SHP77 (cell line): ENCODE results near the gene TBC1D1.
"Not testable (repeated sequence)": the region's sequence is repeated elsewhere in the genome, so short reads cannot be mapped to it uniquely, and the experiment has no call there.

Experiments
- DNase-seq, 2 experiments: peaks; one replicate each; lab custom pipeline; 2025; lab: John Stamatoyannopoulos, UW

Gene TBC1D1

GRCh38 chr4:37891260-37892159, 626 bp downstream of the TBC1D1 start:
- no peak for DNase-seq

GRCh38 chr4:37892641-37893040, 1.8 kb downstream of the TBC1D1 start:
- no peak for DNase-seq

GRCh38 chr4:37893164-37893563, 2.3 kb downstream of the TBC1D1 start:
- no peak for DNase-seq

- no peak for DNase-seq
These were observed 4.4 kb downstream of the TBC1D1 start for GRCh38 chr4:37895271-37895670.

GRCh38 chr4:37896206-37896860, 5.4 kb downstream of the TBC1D1 start:
- no peak for DNase-seq

GRCh38 chr4:37902212-37902611, 11.3 kb downstream of the TBC1D1 start:
- no peak for DNase-seq

- DNase-seq, result no peak
These were observed 12.1 kb downstream of the TBC1D1 start for GRCh38 chr4:37902738-37903693.

GRCh38 chr4:37903901-37904300, 13.0 kb downstream of the TBC1D1 start:
- DNase-seq, result no peak

GRCh38 chr4:37904824-37905223, 13.9 kb downstream of the TBC1D1 start:
- no peak for DNase-seq

GRCh38 chr4:37905533-37906169, 14.8 kb downstream of the TBC1D1 start:
- DNase-seq, result no peak

- no peak for DNase-seq
These were observed 17.8 kb downstream of the TBC1D1 start for GRCh38 chr4:37908488-37909331.

- no peak for DNase-seq
These were observed 18.6 kb downstream of the TBC1D1 start for GRCh38 chr4:37909332-37910090.

- DNase-seq, result no peak
These were observed 19.2 kb downstream of the TBC1D1 start for GRCh38 chr4:37910091-37910486.

- DNase-seq, result no peak
These were observed 23.7 kb downstream of the TBC1D1 start for GRCh38 chr4:37914539-37914938.

- no peak for DNase-seq
These were observed 26.5 kb downstream of the TBC1D1 start for GRCh38 chr4:37917388-37917787.

GRCh38 chr4:37918653-37919052, 27.8 kb downstream of the TBC1D1 start:
- DNase-seq, result no peak

- no peak for DNase-seq
These were observed 31.4 kb downstream of the TBC1D1 start for GRCh38 chr4:37922328-37922727.

- DNase-seq, result not testable (repeated sequence)
These were observed 32.2 kb downstream of the TBC1D1 start for GRCh38 chr4:37923089-37923488.

- no peak for DNase-seq
These were observed 34.1 kb downstream of the TBC1D1 start for GRCh38 chr4:37924946-37925345.

GRCh38 chr4:37927434-37927833, 36.5 kb downstream of the TBC1D1 start:
- DNase-seq, result no peak
